A172 (cell line): ENCODE measurements around the gene GDNF. TPM values are rescaled to one million over a fixed set of nuclear protein-coding genes. Genes with fewer than 3 reads are reported as not detected.
"Not testable (repeated sequence)": the region's sequence is repeated elsewhere in the genome, so short reads cannot be mapped to it uniquely, and the experiment has no call there.

Experiments
- DNase-seq: peaks from one replicate; pipeline ENCODE4 v3.0.0-alpha.2; 2015; ENCODE audit warnings: low spot score
- total RNA-seq: library from RNA; depleted of rRNA; stranded (reverse); fragments of >200 nt; shearing (Covaris generic); gene quantifications from 2 replicates; pipeline ENCODE4 v1.2.3, GENCODE V29; 2014

The GDNF gene
- total RNA-seq, 1 experiment from 2014 or later: 0.31 TPM

- DNase-seq: no peak
Observed at GRCh38 chr5:37786416-37786815, 53.4 kb downstream of the GDNF start.

GRCh38 chr5:37781409-37781808, 58.4 kb downstream of the GDNF start:
- DNase-seq: not testable (repeated sequence)

DNA sequence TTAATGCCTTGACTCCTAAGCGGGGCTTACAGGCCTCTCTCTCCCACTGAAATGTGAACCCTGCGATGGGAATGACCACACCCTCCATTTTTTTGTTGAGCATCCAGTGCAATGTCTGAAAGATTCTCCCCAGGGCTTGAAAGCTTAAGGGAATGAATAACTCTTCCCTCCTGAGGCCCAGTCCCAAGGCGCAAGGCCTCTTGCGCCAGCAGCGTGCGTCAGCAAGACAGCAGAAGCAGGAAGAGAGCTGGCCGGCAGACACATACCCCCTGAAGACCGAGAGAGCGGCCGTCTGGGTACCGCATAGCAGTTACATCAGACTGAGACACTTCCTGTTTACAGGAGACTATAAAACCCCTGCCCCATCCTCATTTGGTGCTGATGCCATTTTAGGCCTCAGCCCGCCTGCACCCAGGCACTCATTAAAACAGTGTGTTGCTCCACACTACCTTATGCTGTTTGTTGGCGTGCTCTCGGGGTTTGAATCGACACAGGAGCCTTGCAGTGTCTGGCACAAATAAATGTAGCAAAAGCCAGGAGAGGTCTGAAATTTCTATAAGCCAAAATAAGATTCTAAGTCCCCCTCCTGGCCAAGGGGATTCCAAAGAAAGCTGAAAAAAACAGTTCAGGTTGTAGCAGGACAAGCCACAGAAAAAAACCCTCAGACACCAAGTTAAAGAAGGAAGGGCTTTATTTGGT, 62.3 kb downstream of the GDNF start:
- peak; percentile 31 for DNase-seq

- DNase-seq: no peak
Observed at GRCh38 chr5:37776826-37777225, 63.0 kb downstream of the GDNF start.

DNA sequence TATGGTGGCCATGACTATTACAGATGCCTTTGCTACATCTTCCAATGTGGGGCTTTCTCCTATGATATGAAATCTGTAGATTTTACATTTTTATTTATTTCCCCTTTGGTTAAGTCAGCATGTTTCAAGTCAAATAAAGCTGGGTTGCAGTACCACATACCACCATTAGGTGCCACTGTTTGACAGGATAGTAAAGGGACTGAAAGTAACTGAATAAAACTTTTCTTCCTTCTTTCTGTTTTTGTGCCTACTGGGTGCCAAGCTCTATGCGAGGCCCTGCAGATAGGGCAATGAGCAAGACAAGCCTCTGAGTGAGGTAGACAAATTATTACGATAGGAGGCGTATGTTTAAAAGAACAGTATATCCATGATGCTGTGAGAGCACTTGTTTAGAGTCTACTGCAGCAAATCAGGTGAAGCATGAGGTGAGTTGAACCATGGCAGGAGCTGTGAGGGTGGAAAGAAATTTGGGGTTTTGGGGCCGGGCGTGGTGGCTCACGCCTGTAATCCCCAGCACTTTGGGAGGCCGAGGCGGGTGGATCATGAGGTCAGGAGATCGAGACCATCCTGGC, 64.8 kb downstream of the GDNF start:
- no peak for DNase-seq

DNA sequence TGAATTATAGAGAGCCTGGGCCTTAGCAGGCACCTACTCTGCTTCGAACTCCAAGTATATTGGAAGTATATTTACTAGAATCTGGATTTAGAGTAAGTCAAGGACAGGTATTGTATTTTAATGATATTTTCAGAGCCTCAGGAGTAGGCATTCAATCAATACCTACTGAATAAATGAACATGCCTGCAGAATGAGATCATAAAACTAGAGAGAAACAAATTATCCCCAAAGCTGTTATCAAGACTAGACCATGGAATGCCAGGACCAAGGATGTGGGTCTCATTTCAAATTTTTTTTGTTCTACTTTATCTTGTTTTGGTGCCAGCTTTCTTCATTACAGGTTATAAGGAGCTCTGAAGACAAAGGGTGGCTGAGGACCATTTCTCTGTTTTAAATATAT, 66.0 kb downstream of the GDNF start:
- no peak for DNase-seq

GRCh38 chr5:37772255-37772654, 67.6 kb downstream of the GDNF start:
- DNase-seq: no peak

DNA sequence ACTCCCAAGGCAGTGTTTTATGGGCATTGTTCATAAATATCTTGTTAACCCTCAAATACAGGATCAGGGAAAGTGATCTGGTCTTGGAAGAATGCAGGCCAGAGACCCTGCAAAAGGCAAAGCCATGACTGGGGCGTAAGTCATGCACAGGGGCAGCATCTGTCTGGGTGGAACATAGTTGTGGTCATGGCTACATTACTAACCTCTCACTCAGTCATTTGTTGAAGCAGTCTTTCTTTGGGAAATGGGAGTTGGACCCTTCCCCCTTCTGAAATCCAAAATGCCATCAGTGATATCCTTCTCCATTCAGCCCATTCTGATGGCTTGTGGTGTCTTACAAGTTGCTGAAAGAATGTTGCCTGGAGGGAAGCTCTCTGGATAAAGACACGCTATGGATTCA, 68.1 kb downstream of the GDNF start:
- DNase-seq: peak; percentile 95

DNA sequence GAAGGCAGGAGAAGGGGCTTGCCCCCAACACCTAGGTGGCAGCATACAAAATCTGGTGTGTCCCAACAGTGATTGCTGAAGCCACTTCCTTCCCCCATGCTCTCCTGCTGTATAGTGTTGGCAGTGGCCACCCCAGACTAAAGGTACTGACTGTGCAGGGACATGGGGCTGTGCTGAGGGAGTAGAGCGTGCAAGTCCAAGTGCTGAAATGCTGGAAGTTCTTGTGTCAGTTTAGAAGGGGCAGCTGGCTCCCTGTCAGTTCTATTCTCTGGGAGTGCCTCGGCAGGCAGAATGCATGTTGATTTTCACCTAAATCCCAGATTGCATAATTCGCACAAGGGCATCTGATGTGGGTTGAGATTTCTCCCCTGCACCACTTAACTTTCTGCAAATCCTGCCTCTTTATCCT, 68.6 kb downstream of the GDNF start:
- DNase-seq: no peak

DNA sequence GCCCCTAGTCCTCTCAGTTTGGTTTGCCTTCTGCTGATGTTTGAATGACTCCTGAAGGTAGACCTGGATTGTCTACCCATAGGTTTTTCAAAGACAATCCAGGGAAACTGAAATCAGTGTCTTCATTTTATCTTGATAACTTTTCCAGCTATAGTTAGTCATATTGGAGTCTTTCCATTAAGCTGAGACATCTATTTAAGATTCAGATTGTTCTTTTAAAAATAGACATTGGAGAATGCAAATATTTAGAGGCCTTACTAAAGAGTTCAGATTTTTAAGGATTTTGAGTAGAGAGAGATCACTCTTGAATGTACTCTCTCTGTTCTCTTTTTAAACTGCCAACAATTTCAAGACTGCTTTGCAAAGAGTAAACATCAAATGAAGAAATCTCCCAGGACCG, 69.1 kb downstream of the GDNF start:
- no peak for DNase-seq

DNA sequence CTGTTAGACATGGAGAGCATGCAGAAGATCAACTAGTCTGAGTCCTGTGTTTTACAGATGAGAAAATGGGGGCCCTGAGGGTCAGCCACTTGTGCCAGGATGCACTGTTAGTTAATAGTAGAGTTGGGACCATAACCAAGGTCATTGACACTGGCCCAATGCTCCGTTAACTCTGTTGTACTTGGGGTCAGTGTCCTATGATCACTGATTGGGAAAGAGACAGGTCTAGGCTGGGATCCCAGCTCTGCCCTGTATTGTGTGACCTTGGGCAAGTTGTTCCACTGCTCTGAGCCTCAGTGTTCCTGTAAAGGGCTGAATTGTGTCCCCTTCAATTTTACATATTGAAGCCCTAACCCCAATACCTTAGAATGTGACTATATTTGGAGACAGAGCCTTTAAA, 70.0 kb downstream of the GDNF start:
- DNase-seq: no peak

DNA sequence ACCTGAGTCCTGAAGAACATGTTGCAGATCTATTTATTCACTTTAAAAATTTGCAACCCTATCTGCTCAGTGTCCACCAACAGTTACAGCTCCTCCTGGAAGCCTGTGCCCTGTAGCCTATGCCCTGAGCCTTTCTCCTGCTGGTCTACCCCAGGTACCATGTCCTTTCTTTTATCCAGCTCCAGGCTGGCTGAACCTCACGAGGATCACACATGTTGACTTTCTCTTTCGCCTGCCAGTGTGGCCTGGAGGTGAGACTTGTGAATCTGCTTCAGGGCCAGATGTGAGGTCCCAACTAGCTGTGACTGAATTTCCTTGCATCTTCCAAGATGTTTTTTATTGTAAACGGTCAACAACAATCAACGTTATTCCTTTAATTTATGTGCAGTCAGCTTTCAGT, 70.7 kb downstream of the GDNF start:
- DNase-seq: no peak

- no peak for DNase-seq
Observed at GRCh38 chr5:37768371-37768770, 71.5 kb downstream of the GDNF start.

DNA sequence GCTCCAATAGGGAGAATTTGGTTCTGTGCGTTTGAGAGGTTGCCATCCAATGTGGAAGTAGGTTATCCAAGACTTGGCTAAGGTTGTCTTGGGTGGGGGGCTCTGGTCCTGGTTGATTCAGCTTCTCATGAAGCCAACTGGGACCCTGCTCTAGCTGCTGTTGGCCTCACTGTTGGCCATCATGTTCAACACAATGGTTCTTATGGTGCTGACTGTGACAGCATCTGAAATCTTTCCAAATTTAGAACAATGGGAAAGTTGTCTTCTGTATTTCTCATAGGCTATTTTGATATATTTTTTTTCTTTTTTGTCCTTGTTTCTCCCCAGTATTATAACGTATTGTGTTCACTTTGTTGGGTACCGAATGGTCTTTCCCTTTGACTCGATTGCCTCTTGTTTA, 71.9 kb downstream of the GDNF start:
- DNase-seq: no peak

DNA sequence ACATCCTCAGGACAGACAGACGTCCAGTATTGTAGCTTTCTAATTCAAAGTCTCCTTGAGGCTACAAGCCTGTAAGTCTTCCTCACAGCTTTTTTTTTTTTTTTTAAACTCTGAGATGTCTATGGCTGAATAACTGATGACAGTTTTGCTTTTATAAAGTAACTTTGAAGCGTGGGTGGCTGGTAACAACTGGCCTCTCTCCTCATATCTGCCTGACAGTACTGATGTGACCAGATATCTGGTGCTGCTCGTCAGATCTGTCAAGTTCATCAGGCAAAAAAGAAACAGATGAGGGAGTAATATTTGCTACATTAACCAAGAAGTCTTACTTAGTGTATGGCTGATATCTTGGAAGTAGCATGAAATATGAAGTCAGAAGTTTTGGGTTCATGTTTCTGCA, 72.6 kb downstream of the GDNF start:
- DNase-seq: no peak
